ENCODE data around the gene RABGAP1L.

GRCh38 chr1:174700775-174701174 lies 541.5 kb downstream of the RABGAP1L start:
- TF ChIP-seq POLR2A (IDR thresholded peaks at IDR 0.05; ENCODE audit: low read depth), result no peak
- no peak for TF ChIP-seq POLR2AphosphoS5 (IDR thresholded peaks at IDR 0.05)
- TF ChIP-seq, protein P1, sequence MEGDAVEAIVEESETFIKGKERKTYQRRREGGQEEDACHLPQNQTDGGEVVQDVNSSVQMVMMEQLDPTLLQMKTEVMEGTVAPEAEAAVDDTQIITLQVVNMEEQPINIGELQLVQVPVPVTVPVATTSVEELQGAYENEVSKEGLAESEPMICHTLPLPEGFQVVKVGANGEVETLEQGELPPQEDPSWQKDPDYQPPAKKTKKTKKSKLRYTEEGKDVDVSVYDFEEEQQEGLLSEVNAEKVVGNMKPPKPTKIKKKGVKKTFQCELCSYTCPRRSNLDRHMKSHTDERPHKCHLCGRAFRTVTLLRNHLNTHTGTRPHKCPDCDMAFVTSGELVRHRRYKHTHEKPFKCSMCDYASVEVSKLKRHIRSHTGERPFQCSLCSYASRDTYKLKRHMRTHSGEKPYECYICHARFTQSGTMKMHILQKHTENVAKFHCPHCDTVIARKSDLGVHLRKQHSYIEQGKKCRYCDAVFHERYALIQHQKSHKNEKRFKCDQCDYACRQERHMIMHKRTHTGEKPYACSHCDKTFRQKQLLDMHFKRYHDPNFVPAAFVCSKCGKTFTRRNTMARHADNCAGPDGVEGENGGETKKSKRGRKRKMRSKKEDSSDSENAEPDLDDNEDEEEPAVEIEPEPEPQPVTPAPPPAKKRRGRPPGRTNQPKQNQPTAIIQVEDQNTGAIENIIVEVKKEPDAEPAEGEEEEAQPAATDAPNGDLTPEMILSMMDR (IDR thresholded peaks at IDR 0.05), result no peak
- no peak for TF ChIP-seq EP300 (IDR thresholded peaks at IDR 0.05)
